AG08396 (cell line): Measurements from ENCODE around the gene PPP2R5E.

ENCODE experiments used
- DNase-seq: peaks from one replicate; pipeline ENCODE4 v3.0.0; 2012; ENCODE audit warnings: low spot score, mixed read lengths

Gene PPP2R5E

GRCh38 chr14:63432228-63432627, 110.9 kb downstream of the PPP2R5E start:
- DNase-seq, result no peak

- DNase-seq, result no peak
Observed at GRCh38 chr14:63431466-63431865, 111.7 kb downstream of the PPP2R5E start.

DNA sequence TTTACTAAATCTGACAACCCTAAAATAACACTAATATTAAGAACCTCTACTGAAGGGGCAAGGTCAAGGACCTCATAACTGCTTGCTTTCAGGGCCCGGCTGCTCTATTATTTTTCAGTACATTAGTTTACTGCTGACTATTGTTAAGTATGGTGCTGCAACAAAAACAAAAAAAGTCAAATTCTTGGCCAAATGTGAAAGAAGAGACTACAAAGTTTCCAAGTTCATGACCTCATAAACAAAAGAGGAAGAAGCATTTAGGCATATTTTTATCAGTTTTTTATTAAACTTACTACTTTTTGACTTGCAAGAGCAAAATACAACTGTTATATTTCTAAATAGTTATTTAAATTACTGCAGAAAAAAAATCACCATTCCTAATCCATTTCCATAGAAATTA, 114.7 kb downstream of the PPP2R5E start:
- no peak for DNase-seq

DNA sequence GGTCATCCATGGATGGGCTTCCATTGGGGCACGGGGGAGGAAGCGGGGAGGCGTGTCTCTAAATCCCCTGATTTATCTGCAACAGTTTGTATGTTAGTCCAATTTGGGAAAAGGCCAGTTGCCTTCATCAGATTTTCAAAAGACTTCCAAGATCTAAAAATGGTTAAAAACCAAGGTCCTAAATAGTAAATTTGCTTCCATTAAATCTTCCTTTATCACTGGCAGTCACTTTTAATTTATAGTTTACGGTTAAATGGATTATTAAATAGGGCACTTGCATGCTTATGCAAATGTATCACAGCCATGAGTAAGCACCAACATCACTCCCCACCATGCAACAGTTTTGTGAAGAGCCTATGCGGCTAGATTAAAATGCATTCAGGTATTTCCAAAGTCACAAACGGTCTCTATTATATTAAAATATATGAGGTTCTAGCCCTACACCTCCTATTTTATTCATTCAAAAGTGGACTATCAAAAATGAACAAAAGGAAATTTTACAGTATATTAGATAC, 116.3 kb downstream of the PPP2R5E start:
- DNase-seq, result no peak

GRCh38 chr14:63423889-63424288, 119.3 kb downstream of the PPP2R5E start:
- DNase-seq, result no peak

- no peak for DNase-seq
Observed at GRCh38 chr14:63423381-63423780, 119.8 kb downstream of the PPP2R5E start.

DNA sequence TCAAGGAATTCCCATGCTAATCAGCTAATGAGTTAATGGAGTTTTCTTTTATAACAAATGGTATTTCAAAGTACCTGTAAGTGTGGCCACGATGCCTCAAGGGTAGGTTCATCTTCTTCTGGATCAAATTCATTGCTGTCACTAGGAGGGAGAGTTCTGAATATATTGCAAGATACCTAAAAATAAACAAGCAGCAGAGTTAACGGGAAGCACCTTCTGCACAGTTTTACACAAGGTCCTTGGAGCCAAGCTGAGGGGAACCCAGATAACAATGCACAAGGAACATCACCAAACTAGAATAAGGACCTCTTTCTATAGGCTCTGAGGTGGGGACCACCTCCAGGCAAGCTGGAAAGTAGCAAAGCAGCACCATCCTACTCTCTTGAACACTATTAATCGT, 121.3 kb downstream of the PPP2R5E start:
- DNase-seq, result no peak

DNA sequence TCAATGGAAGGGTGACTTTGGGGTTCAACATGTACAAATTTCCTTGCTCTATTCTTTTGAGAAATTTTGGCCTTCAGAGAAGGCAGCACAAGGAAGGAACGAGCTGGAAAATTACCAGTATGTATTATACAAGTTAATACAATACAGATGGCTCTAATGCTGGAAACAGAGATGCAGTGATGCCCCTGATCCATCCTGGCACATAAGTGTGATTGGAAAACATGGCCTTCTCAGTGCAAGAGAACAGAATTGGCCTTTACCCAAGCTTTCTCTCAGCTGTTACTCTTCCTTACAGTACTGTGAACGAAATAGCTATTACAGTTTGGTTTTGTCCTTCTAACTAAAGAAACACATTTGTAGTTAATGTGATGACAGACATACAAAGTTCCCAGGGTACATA, 122.0 kb downstream of the PPP2R5E start:
- DNase-seq, result no peak

- no peak for DNase-seq
Observed at GRCh38 chr14:63418020-63418419, 125.2 kb downstream of the PPP2R5E start.

DNA sequence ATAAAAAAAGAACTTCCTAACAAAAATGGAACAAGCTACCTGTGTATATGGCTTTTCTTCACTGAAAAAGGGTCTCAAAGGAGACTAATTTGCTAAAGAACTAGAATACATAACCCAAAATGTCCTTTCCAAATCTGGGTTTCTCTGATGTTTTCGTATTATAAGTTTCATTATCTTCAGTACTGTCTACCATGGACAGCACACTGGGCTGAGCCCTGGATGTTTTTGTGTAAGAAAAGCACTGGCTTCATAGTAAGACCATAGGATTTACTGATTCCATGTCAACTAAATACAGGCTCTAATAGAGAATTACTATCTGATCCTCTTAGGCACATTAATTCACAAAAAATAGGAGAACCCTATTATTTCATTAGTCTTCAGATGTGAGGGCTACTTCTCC, 130.2 kb downstream of the PPP2R5E start:
- DNase-seq, result no peak

DNA sequence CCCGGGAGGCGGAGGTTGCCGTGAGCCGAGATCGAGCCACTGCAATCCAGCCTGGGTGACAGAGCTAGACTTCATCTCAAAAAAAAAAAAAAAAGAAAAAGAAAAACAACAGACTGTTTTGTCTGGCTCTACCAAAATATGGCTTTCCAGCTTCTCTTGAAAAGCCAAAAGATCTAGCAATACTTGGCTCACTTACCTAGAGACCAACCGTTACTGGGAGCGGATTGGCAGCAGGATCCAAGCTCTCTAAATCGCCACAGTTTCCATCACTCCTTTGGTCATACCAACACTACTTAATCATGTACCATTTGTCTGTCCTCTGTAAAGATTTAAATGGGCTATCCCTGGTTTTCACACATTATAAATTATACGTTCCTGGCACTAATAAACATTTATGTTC, 136.8 kb downstream of the PPP2R5E start:
- DNase-seq, result no peak

DNA sequence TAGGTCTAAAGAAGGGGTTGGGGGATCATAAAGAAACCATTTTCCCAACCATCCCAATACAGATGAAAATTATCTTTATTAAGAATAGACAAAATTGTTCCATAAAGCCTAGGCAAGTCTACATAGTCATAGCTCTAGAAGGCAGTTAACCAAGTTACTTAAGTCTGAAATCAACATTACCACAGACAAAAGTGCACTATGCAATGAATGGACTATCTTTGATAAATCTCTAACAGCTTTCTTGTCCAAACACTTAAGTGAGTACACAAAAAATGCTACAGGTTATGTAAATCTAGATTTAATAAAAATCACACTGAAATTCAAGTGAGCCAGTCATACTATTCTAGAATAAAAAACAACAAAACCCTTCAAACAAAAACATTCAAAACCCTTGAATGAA, 137.5 kb downstream of the PPP2R5E start:
- DNase-seq, result no peak

DNA sequence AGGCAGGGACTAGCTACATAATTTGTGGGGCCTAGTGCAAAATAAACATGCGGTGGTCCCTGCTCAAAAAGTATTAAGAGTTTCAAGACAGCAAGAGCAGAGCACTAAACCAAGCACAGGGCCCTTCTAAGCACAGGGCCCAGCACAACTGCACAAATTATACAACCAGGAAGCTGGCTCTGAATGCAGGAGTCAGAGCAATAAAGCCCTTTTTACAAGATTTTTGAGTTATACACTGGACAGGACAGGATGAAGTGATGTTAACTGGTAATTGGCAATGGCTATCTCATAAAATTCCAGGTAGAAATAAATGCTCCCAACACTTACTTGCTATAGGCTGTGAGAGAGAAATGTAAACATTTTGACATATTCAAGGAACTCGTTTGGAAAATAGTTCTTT, 138.3 kb downstream of the PPP2R5E start:
- DNase-seq, result no peak

- DNase-seq, result no peak
Observed at GRCh38 chr14:63401646-63402045, 141.5 kb downstream of the PPP2R5E start.

- DNase-seq, result no peak
Observed at GRCh38 chr14:63398952-63399351, 144.2 kb downstream of the PPP2R5E start.

GRCh38 chr14:63394841-63395240, 148.3 kb downstream of the PPP2R5E start:
- DNase-seq, result no peak

GRCh38 chr14:63394432-63394831, 148.7 kb downstream of the PPP2R5E start:
- no peak for DNase-seq

DNA sequence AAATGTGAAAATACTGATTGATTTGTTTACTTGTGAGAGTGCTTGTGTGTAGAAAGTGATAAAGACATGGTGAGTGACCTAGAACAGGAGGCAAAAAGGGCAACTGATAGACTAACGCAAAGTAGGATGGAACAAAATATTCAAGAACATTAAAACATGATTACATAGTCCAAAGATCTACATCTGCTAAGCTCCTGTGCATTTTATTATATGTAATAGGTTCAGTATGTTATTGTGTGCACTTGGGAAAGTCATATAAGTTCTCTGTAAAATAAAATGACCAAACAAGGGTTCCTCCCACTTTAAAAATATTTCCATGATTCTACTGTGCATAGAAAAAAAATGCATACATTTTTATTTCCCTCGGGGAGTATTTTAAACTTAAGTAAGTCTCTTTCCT, 150.2 kb downstream of the PPP2R5E start:
- DNase-seq, result no peak

DNA sequence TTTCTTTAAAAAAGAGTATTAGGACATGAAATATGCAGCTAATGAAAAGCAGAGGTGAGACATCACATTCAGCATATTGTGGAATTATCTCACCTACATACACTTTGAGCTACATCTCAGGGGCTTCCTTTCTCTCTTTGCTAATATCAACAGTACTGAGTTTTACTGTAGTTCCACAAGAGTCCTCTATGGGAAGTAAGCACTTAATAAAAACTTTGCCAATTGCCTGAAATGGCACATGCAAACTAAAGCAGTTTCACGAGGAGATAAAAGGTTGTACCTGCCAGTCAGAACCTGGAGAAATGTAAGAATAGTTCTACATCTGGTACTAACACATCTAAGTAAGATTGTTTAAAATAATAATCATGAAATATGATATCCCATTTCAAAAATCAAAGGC, 150.9 kb downstream of the PPP2R5E start:
- DNase-seq, result no peak

DNA sequence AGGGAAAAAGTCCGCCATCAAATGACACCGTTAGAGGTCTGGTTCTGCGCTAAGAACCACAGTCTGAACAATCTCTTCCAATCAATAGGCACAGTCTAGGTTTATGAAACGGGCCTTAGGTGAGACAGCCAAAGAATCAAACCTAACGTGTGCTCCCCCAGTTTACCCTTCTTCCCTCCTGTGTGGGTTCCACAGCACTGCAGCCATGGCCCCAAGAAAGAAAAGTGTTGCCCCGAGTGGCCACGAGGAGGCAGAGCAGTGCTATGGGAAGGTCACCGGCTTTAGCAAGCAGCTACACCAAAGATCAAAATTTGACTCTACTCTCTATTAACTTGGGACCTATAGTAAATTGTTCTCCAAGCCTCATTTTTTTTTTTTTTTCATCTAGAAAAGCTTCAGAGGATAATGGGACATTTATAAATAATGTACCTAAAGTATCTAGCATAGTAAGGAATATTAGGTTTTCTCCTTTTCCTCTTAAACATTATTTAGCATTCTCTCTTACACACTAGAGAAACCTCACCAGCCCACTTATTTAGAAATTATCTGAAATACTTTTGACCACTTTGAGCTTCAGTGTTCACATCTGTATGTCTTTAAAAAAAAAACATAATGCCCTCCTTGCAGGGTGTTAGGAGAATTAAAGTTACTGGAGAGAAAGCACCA, 154.3 kb downstream of the PPP2R5E start:
- DNase-seq, result peak; percentile 60

DNA sequence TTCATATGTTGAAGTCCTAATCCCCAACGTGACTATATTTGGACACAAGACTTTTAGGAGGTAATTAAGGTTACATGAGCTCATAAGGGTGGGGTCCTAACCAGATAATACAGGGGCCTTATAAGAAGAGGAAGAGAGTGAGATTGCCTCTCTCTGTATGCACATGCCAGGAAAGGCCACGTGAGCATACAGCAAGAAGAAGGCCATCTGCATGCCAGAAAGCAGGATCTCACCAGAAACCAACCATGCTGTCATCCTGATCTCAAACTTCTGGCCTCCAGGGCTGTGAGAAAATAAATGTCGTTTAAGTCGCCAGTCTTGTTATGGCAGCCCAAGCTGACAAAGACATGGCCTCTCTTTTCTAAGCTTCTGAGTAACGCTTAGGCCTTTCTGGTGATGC, 155.5 kb downstream of the PPP2R5E start:
- DNase-seq, result no peak

GRCh38 chr14:63383776-63384367, 159.3 kb downstream of the PPP2R5E start:
- DNase-seq, result no peak

GRCh38 chr14:63378444-63378843, 164.7 kb downstream of the PPP2R5E start:
- DNase-seq, result no peak

- DNase-seq, result no peak
Observed at GRCh38 chr14:63375769-63376168, 167.4 kb downstream of the PPP2R5E start.
